HUES6 (cell line): Measurements from ENCODE around the gene MAGI1.

ENCODE experiments used
- H3K27ac ChIP-seq: 2 replicates; pipeline ENCODE4 v1.7.0; 2013; ENCODE audit warnings: low read depth, mild to moderate bottlenecking, low read length, inconsistent platforms
- H3K27me3 ChIP-seq: 2 replicates; pipeline ENCODE4 v1.6.1; 2013; ENCODE audit warnings: low read length; ENCODE audit not compliant: control insufficient read depth, insufficient read depth
- H3K36me3 ChIP-seq: 2 replicates; pipeline ENCODE4 v1.6.1; 2013; ENCODE audit warnings: low read length; ENCODE audit not compliant: control insufficient read depth, insufficient read depth
- H3K4me1 ChIP-seq: 2 replicates; pipeline ENCODE4 v1.6.1; 2013; ENCODE audit warnings: low read length; ENCODE audit not compliant: control insufficient read depth, insufficient read depth
- H3K4me3 ChIP-seq: 2 replicates; pipeline ENCODE4 v1.5.1; 2013; ENCODE audit warnings: low read depth, low read length
- H3K9ac ChIP-seq: one replicate; pipeline ENCODE4 v1.6.1; 2013; ENCODE audit warnings: mild to moderate bottlenecking, low read length
- H3K9me3 ChIP-seq: 2 replicates; pipeline ENCODE4 v1.6.1; 2013; ENCODE audit warnings: low read depth, low read length; ENCODE audit not compliant: control insufficient read depth, insufficient read depth

Gene MAGI1

GRCh38 chr3:65677486-65678010, 361.2 kb downstream of the MAGI1 start:
- Histone ChIP-seq H3K4me1 (peaks cover 5% of the 10 kb centered on the region; the same call in 1 of the 2 replicates), H3K9ac (no peak overlapping the region), H3K27ac (no peak overlapping the region), H3K27me3 (no peaks in the 10 kb centered on the region), H3K4me3 (no peak overlapping the region), H3K9me3 (no peaks in the 10 kb centered on the region), H3K36me3 (no peaks in the 10 kb centered on the region)

GRCh38 chr3:65676580-65676979, 362.1 kb downstream of the MAGI1 start:
- H3K4me3 ChIP-seq: no peak overlapping the region
- no peaks in the 10 kb centered on the region for H3K9me3 ChIP-seq
- H3K27me3 ChIP-seq: no peaks in the 10 kb centered on the region
- no peaks in the 10 kb centered on the region for H3K36me3 ChIP-seq
- no peak overlapping the region for H3K27ac ChIP-seq
- no peak overlapping the region for H3K9ac ChIP-seq
- H3K4me1 ChIP-seq: peaks cover 5% of the 10 kb centered on the region; the same call in 1 of the 2 replicates

- H3K36me3 ChIP-seq: no peaks in the 10 kb centered on the region
- peaks cover 5% of the 10 kb centered on the region; the same call in 1 of the 2 replicates for H3K4me1 ChIP-seq
- H3K9ac ChIP-seq: no peak overlapping the region
- H3K4me3 ChIP-seq: no peak overlapping the region
- no peaks in the 10 kb centered on the region for H3K27me3 ChIP-seq
- no peaks in the 10 kb centered on the region for H3K9me3 ChIP-seq
- H3K27ac ChIP-seq: no peak overlapping the region
Observed at GRCh38 chr3:65675011-65675410, 363.7 kb downstream of the MAGI1 start.

- no peak overlapping the region for H3K9ac ChIP-seq
Observed at GRCh38 chr3:65674226-65674625, 364.5 kb downstream of the MAGI1 start.

GRCh38 chr3:65672871-65673815, 365.6 kb downstream of the MAGI1 start:
- no peak overlapping the region for H3K4me3 ChIP-seq
- H3K36me3 ChIP-seq: no peaks in the 10 kb centered on the region
- no peaks in the 10 kb centered on the region for H3K9me3 ChIP-seq
- no peaks in the 10 kb centered on the region; the same call in 1 of the 2 replicates for H3K4me1 ChIP-seq
- no peak overlapping the region for H3K27ac ChIP-seq
- H3K9ac ChIP-seq: no peak overlapping the region
- H3K27me3 ChIP-seq: no peaks in the 10 kb centered on the region

More at GRCh38 chr3:65674226-65674625, 364.5 kb downstream of the MAGI1 start:
- H3K4me1 ChIP-seq: peaks cover 5% of the 10 kb centered on the region; the same call in 1 of the 2 replicates
- H3K4me3 ChIP-seq: no peak overlapping the region
- H3K27ac ChIP-seq: no peak overlapping the region
- H3K27me3 ChIP-seq: no peaks in the 10 kb centered on the region
- H3K36me3 ChIP-seq: no peaks in the 10 kb centered on the region
- H3K9me3 ChIP-seq: no peaks in the 10 kb centered on the region

- no peaks in the 10 kb centered on the region for H3K36me3 ChIP-seq
- no peak overlapping the region for H3K27ac ChIP-seq
- no peak overlapping the region for H3K4me3 ChIP-seq
- no peaks in the 10 kb centered on the region for H3K27me3 ChIP-seq
- H3K4me1 ChIP-seq: no peaks in the 10 kb centered on the region; the same call in 1 of the 2 replicates
- no peak overlapping the region for H3K9ac ChIP-seq
- no peaks in the 10 kb centered on the region for H3K9me3 ChIP-seq
Observed at GRCh38 chr3:65672061-65672460, 366.7 kb downstream of the MAGI1 start.

GRCh38 chr3:65671004-65671403, 367.7 kb downstream of the MAGI1 start:
- Histone ChIP-seq H3K27ac (no peak overlapping the region), H3K9me3 (no peaks in the 10 kb centered on the region), H3K36me3 (no peaks in the 10 kb centered on the region), H3K27me3 (no peaks in the 10 kb centered on the region), H3K4me3 (no peak overlapping the region), H3K9ac (no peak overlapping the region), H3K4me1 (peaks cover 6% of the 10 kb centered on the region; the same call in 1 of the 2 replicates)

- Histone ChIP-seq H3K4me1 (peaks cover 6% of the 10 kb centered on the region; the same call in 1 of the 2 replicates), H3K36me3 (no peaks in the 10 kb centered on the region), H3K9ac (no peak overlapping the region), H3K4me3 (no peak overlapping the region), H3K27me3 (no peaks in the 10 kb centered on the region), H3K27ac (no peak overlapping the region), H3K9me3 (no peaks in the 10 kb centered on the region)
Observed at GRCh38 chr3:65669163-65669875, 369.4 kb downstream of the MAGI1 start.

GRCh38 chr3:65667963-65668362, 370.8 kb downstream of the MAGI1 start:
- no peak overlapping the region for H3K9ac ChIP-seq

GRCh38 chr3:65666448-65667091, 372.1 kb downstream of the MAGI1 start:
- H3K36me3 ChIP-seq: no peaks in the 10 kb centered on the region
- no peak overlapping the region for H3K27ac ChIP-seq
- peaks cover 6% of the 10 kb centered on the region; the same call in 1 of the 2 replicates for H3K4me1 ChIP-seq
- no peak overlapping the region for H3K9ac ChIP-seq
- H3K4me3 ChIP-seq: no peak overlapping the region
- no peaks in the 10 kb centered on the region for H3K27me3 ChIP-seq
- H3K9me3 ChIP-seq: no peaks in the 10 kb centered on the region

More at GRCh38 chr3:65667963-65668362, 370.8 kb downstream of the MAGI1 start:
- no peaks in the 10 kb centered on the region for H3K27me3 ChIP-seq
- H3K36me3 ChIP-seq: no peaks in the 10 kb centered on the region
- no peak overlapping the region for H3K4me3 ChIP-seq
- no peaks in the 10 kb centered on the region for H3K9me3 ChIP-seq
- H3K27ac ChIP-seq: no peak overlapping the region
- peaks cover 6% of the 10 kb centered on the region; the same call in 1 of the 2 replicates for H3K4me1 ChIP-seq
